Epithelial cell of esophagus (primary cell): Measurements from ENCODE around the gene GRAMD2A.

Source experiments
- DNase-seq: peaks from one replicate; pipeline ENCODE4 v3.0.0; 2010; ENCODE audit warnings: low read depth
- H3K4me3 ChIP-seq: 2 replicates; pipeline ENCODE4 v1.5.1; 2011; ENCODE audit warnings: mild to moderate bottlenecking, low read length, control low read depth
- TF ChIP-seq, protein P1 (sequence below): IDR thresholded peaks from 2 replicates; pipeline ENCODE4 v1.5.1; 2011; ENCODE audit warnings: low read depth, mild to moderate bottlenecking, low read length, control low read depth, inconsistent platforms; ENCODE audit not compliant: insufficient read depth; ENCODE audit errors: missing control alignments

GRAMD2A gene

DNA sequence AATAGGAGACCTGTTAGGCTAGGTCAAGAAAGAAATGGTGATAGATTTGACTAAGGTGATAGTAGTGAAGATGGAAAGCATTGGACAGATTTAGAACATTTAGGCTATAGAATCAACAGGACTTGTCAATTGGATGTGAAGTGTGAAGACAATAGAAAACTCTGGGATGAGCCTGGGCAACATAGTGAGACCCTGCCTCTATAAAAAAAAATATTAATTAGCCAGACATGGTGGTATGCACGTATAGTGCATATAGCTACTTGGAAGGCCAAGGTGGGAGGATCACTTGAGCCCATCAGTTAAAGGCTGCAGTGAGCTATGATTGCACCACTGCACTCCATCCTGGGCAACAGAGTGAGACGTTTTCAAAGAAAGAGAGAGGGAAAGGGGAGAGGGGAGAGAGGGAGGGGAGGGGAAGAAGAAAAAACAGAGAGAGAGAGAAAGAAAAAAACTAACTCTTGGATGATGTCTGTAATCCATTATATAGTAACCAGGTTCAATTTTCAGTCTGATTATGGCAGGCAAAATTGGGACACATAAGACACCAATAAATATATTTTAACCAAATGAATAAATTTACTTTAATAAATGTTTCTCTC, 69.8 kb downstream of the GRAMD2A start:
- DNase-seq = no peak
- TF ChIP-seq, protein P1, sequence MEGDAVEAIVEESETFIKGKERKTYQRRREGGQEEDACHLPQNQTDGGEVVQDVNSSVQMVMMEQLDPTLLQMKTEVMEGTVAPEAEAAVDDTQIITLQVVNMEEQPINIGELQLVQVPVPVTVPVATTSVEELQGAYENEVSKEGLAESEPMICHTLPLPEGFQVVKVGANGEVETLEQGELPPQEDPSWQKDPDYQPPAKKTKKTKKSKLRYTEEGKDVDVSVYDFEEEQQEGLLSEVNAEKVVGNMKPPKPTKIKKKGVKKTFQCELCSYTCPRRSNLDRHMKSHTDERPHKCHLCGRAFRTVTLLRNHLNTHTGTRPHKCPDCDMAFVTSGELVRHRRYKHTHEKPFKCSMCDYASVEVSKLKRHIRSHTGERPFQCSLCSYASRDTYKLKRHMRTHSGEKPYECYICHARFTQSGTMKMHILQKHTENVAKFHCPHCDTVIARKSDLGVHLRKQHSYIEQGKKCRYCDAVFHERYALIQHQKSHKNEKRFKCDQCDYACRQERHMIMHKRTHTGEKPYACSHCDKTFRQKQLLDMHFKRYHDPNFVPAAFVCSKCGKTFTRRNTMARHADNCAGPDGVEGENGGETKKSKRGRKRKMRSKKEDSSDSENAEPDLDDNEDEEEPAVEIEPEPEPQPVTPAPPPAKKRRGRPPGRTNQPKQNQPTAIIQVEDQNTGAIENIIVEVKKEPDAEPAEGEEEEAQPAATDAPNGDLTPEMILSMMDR = no peak
- H3K4me3 ChIP-seq = no peak overlapping the region

GRCh38 chr15:72124218-72124617, 73.4 kb downstream of the GRAMD2A start:
- TF ChIP-seq, protein P1 = no peak
- no peak for DNase-seq
- no peak overlapping the region for H3K4me3 ChIP-seq

DNA sequence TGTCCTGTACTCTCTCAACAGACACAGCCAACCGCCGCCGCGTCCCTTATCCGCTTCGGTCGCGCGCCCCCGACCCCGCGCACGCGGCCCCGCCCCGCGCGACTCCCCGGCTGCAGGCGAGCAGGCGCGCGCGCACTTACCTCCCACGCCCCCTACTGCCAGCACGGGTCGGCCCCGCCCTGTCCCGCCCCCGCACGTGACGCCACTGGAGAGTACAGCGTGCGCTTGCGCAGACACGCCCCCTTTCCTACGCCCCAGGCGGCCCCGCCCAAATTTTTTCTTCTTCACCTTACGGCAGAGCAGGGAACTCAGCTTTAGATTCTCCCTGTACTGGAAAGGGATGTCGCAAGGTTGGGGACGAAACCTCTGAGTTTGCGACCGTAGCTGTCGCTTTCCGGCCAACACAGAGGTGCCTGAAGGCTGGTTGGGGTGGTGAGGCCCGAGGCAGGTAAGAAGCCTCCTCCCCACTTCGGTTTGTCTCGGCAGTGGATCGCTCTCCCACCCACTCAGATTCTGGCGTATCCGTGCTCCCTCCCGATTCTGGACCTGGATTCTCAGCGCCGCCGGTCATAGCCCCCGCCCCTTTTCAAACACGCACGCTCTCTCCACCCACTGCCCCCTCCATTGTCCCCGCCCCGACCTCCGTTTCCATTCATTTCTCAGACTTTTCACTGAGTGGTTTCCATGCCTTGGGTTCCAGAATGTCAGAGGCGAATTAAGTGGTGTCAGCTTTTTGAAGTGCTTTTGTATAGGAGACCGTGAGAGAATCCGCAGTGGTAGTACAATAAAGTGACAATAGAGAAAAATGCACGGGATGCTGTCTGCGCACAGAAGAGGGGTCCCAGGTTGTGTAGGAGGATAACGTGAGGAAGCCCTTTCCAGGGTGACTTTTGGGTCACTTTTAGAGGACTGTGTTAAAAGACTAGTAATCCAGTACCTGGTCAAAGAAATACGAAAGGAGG, 79.3 kb downstream of the GRAMD2A start, which contains the start of the genes MYO9A and SENP8:
Gene MYO9A, minus strand, starts transcription at position 134 of the 962 bp plus-strand sequence. CDS start 71,587 bp downstream, outside the sequence.
Gene SENP8, plus strand, starts transcription at position 387 of the 962 bp plus-strand sequence. CDS start 21,221 bp downstream, outside the sequence.
- TF ChIP-seq, protein P1 = no peak
- DNase-seq = peak; percentile 97
- peak within 1 kb of the TSS; percentile 94 for H3K4me3 ChIP-seq

DNA sequence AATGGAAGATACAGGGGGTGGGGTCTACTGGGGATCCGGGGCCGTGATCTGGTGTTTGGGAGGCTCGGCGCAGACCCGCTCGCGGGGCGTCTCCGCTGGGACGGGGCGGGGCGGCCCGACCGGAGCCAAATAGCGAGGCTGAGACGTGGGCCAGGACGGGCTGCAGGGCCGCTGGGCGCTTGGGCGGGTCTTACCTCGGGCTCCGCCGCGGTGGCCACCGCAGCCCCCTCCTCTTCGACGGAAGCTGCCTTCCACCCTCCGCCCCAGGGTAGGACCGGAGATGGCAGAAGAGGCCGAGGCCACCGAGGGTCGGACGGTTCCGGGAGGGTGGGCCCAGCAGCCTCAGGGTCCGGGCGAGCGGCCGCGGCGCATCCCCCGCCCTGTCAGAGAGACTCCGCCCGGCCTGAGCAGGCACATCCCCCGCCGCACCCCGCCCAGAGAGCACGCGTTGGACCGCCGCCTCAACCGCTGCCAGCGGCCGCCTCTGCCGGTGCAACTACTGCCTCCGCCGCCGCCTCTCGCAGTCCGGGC, 80.0 kb downstream of the GRAMD2A start:
- TF ChIP-seq, protein P1 = no peak
- H3K4me3 ChIP-seq = peak overlapping the region; percentile 94

DNA sequence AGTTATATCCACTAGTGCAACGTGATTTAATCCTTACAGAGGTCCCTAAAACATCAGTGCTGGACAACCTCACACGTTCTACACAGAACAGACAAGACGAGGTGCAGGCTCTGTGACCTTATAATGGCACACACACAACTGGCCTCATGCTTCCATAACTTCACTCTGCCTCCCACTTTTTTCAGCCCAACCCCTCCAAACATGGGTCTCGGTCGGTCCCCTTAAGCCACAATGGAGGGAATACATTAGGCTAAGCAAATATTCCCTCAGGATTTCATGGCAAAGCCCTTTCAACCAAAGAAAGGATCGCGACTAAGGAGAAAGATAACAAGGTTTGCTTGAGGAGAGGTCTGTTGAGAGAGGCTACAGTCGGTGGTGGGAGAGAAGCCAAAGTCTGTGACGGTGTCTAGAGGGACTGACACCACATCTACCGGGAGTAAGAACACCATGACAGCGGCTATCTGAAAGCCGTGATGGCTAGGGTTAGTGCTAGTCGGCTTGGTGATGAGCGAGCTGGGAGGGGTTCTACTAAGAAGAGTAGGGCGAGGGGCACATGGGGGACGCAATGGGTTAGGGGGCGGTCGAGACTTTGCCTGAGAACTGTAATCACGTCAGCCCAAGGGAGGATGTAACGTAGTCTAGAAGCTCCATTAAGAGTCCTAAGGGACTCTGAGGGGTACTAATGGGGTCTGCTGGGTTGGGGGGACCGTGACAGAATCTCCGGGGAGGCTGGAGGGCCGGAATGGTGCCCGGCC, 80.7 kb downstream of the GRAMD2A start:
- DNase-seq = peak; percentile 19
- peak overlapping the region; percentile 94 for H3K4me3 ChIP-seq
- TF ChIP-seq, protein P1 = no peak

More for the DNA sequence above, 80.0 kb downstream of the GRAMD2A start:
- peak; percentile 83 for DNase-seq

GRCh38 chr15:72113347-72114031, 84.1 kb downstream of the GRAMD2A start:
- no peak for DNase-seq
- TF ChIP-seq, protein P1 = no peak
- H3K4me3 ChIP-seq = no peak overlapping the region
